ENCODE data around the gene SLC25A13. TPM values are rescaled to one million over a fixed set of nuclear protein-coding genes. Genes with fewer than 3 reads are reported as not detected.
"Not testable (repeated sequence)": the region's sequence is repeated elsewhere in the genome, so short reads cannot be mapped to it uniquely, and the experiment has no call there.

The SLC25A13 gene
- total RNA-seq, 4 donors from 2014 or later = 9.2 to 30.8 (median 13.6) TPM

- H3K9me3 ChIP-seq = no peaks in the 10 kb centered on the region
- intact Hi-C loops (cut with DNase I; ENCODE audit: low total_unique reads) (no loop called here), in situ Hi-C loops (cut with MboI; ENCODE audit: low sequenced_read_pairs in 4 of 4) (no loop called here)
- peaks cover 0 to 3% of the 10 kb centered on the region in 2 donors for H3K36me3 ChIP-seq
- no peaks in the 10 kb centered on the region for H3K27me3 ChIP-seq
- TF ChIP-seq CTCF (IDR thresholded peaks at IDR 0.05 in 4 of 5, conservative IDR thresholded peaks at IDR 0.05 in 1 of 5) = no peak
- no peak for TF ChIP-seq POLR2A (IDR thresholded peaks at IDR 0.05)
- DNase-seq (no peak), ATAC-seq (no peak)
- peaks cover 45 to 59% of the 10 kb centered on the region in 2 donors for H3K4me1 ChIP-seq
- H3K4me3 ChIP-seq = no peak overlapping the region
- H3K27ac ChIP-seq = no peak overlapping the region
Measured at GRCh38 chr7:96299496-96299895, 22.4 kb downstream of the SLC25A13 start.

- H3K36me3 ChIP-seq = peaks cover 0 to 4% of the 10 kb centered on the region in 2 donors
- H3K27ac ChIP-seq = peak overlapping the region in 3 of 4 donors; percentile 2 to 57 (median 24)
- no peaks in the 10 kb centered on the region for H3K9me3 ChIP-seq
- DNase-seq (no peak), ATAC-seq (no peak)
- intact Hi-C loops (cut with DNase I; ENCODE audit: low total_unique reads) (no loop called here), in situ Hi-C loops (cut with MboI; ENCODE audit: low sequenced_read_pairs in 4 of 4) (no loop called here)
- TF ChIP-seq POLR2A (IDR thresholded peaks at IDR 0.05) = no peak
- H3K4me1 ChIP-seq = peaks cover 39 to 44% of the 10 kb centered on the region in 2 donors
- H3K4me3 ChIP-seq = no peak overlapping the region
- no peaks in the 10 kb centered on the region for H3K27me3 ChIP-seq
Measured at GRCh38 chr7:96297876-96298275, 24.0 kb downstream of the SLC25A13 start.

- peak in 1 of 2 donors; percentile 34 for DNase-seq
- Histone ChIP-seq H3K27ac (peak overlapping the region in 3 of 4 donors; percentile 2 to 57 (median 24)), H3K4me1 (peaks cover 39 to 44% of the 10 kb centered on the region in 2 donors)
- in situ Hi-C loops (cut with MboI; ENCODE audit: low sequenced_read_pairs in 4 of 4); intact Hi-C loops (cut with DNase I; ENCODE audit: low total_unique reads); H3K9me3 ChIP-seq; H3K27me3 ChIP-seq; H3K36me3 ChIP-seq; H3K4me3 ChIP-seq: not testable (repeated sequence)
- peak; percentile 58 to 62 for ATAC-seq
Measured at GRCh38 chr7:96297446-96297845, 24.5 kb downstream of the SLC25A13 start.

GRCh38 chr7:96293911-96294310 lies 28.0 kb downstream of the SLC25A13 start:
- H3K27me3 ChIP-seq; ATAC-seq; in situ Hi-C loops (cut with MboI; ENCODE audit: low sequenced_read_pairs in 4 of 4); intact Hi-C loops (cut with DNase I; ENCODE audit: low total_unique reads); H3K36me3 ChIP-seq; DNase-seq; H3K27ac ChIP-seq; H3K4me3 ChIP-seq; H3K9me3 ChIP-seq: not testable (repeated sequence)
- H3K4me1 ChIP-seq = peaks cover 21% of the 10 kb centered on the region in 2 donors

GRCh38 chr7:96287559-96287958 lies 34.3 kb downstream of the SLC25A13 start:
- H3K9me3 ChIP-seq = no peaks in the 10 kb centered on the region
- H3K27ac ChIP-seq = no peak overlapping the region
- no peaks in the 10 kb centered on the region for H3K27me3 ChIP-seq
- intact Hi-C loops (cut with DNase I; ENCODE audit: low total_unique reads) (no loop called here), in situ Hi-C loops (cut with MboI; ENCODE audit: low sequenced_read_pairs in 4 of 4) (no loop called here)
- H3K4me1 ChIP-seq = peaks cover 8 to 12% of the 10 kb centered on the region in 2 donors
- ATAC-seq (no peak), DNase-seq (no peak)
- TF ChIP-seq POLR2A (IDR thresholded peaks at IDR 0.05) (no peak), CTCF (IDR thresholded peaks at IDR 0.05 in 4 of 5, conservative IDR thresholded peaks at IDR 0.05 in 1 of 5) (no peak)
- no peak overlapping the region for H3K4me3 ChIP-seq
- H3K36me3 ChIP-seq = no peaks in the 10 kb centered on the region

- intact Hi-C loops (cut with DNase I; ENCODE audit: low total_unique reads) = no loop called here
- TF ChIP-seq POLR2A (IDR thresholded peaks at IDR 0.05) = no peak
- TF ChIP-seq CTCF (IDR thresholded peaks at IDR 0.05 in 4 of 5, conservative IDR thresholded peaks at IDR 0.05 in 1 of 5) = no peak
Measured at GRCh38 chr7:96287132-96287531, 34.8 kb downstream of the SLC25A13 start.

More at GRCh38 chr7:96287132-96287531, 34.8 kb downstream of the SLC25A13 start:
- DNase-seq = no peak
- Histone ChIP-seq H3K9me3 (no peaks in the 10 kb centered on the region), H3K4me1 (peaks cover 8 to 12% of the 10 kb centered on the region in 2 donors), H3K27me3 (no peaks in the 10 kb centered on the region), H3K27ac (no peak overlapping the region), H3K36me3 (no peaks in the 10 kb centered on the region), H3K4me3 (no peak overlapping the region)
- in situ Hi-C loops (cut with MboI; ENCODE audit: low sequenced_read_pairs in 4 of 4) = no loop called here
- ATAC-seq = no peak
